Right lobe of liver (tissue), 4 donors: ENCODE measurements around the gene KATNBL1.
A peak's percentile ranks its signal among the peaks of the same experiment; 100 is the strongest.

ENCODE experiments used
- CTCF ChIP-seq, 4 donors: fragments of 200-600 bp in 3 of 4; fragments of 450-650 bp in 1 of 4; IDR thresholded peaks; one replicate each; pipeline versions ENCODE4 v1.5.1 to v1.8.0; 2016 to 2022; ENCODE audit warnings: antibody characterized with exemption in 4 of 4, mild to moderate bottlenecking in 2 of 4
- POLR2A ChIP-seq: fragments of 450-650 bp; IDR thresholded peaks from one replicate; pipeline ENCODE4 v1.6.1; 2017; ENCODE audit warnings: antibody characterized with exemption, mild to moderate bottlenecking
- donor health status: DM: no; HTN: no; CAD: no.
- donor health status: DM: no; HTN: no; CAD: no.
- donor health status: DM: no; HTN: yes; CAD: no.

- TF ChIP-seq CTCF (IDR thresholded peaks at IDR 0.05) (peak in 1 of 4 donors; percentile 4), POLR2A (peak; percentile 90)
Observed at GRCh38 chr15:34101366-34102174, 108.3 kb downstream of the KATNBL1 start, which contains the start of the genes EMC7 and PGBD4.
